22Rv1 (cell line): ENCODE results near the gene CDH22.

Experiments
- H3K27ac ChIP-seq: fragments of 450-650 bp; 2 replicates; pipeline ENCODE4 v1.5.1; 2017
- CTCF ChIP-seq: fragments of 450-650 bp; IDR thresholded peaks from 2 replicates; pipeline ENCODE4 v1.5.1; 2017; ENCODE audit warnings: mild to moderate bottlenecking
- ZFX ChIP-seq: fragments of 450-650 bp; IDR thresholded peaks from 2 replicates; pipeline ENCODE4 v1.6.1; 2017; ENCODE audit warnings: antibody characterized with exemption, borderline replicate concordance

The CDH22 gene

GRCh38 chr20:46219190-46219589, 89.1 kb downstream of the CDH22 start:
- TF ChIP-seq ZFX (no peak), CTCF (no peak)
- no peak overlapping the region for H3K27ac ChIP-seq

GRCh38 chr20:46218656-46219055, 89.6 kb downstream of the CDH22 start:
- no peak overlapping the region for H3K27ac ChIP-seq
- no peak for TF ChIP-seq CTCF
- no peak for TF ChIP-seq ZFX

- no peak overlapping the region for H3K27ac ChIP-seq
- TF ChIP-seq ZFX (no peak), CTCF (no peak)
Measured at GRCh38 chr20:46217583-46217982, 90.7 kb downstream of the CDH22 start.

- TF ChIP-seq CTCF (no peak), ZFX (no peak)
- H3K27ac ChIP-seq = no peak overlapping the region
Measured at GRCh38 chr20:46216770-46217464, 91.4 kb downstream of the CDH22 start.

GRCh38 chr20:46215913-46216707, 92.2 kb downstream of the CDH22 start:
- H3K27ac ChIP-seq = no peak overlapping the region
- TF ChIP-seq ZFX (no peak), CTCF (no peak)

- H3K27ac ChIP-seq = no peak overlapping the region
- TF ChIP-seq CTCF (no peak), ZFX (no peak)
Measured at GRCh38 chr20:46214824-46215488, 93.3 kb downstream of the CDH22 start.
